GM12892 (cell line): ENCODE data around the gene ATP1A1.

Experiments
- DNase-seq: peaks from one replicate; pipeline ENCODE4 v3.0.0; 2011; ENCODE audit not compliant: insufficient read length
- FAIRE-seq: peaks from 2 replicates; lab custom pipeline; 2011; peaks lifted over from hg19 to GRCh38; lab: Jason Lieb, UNC
- POLR2A ChIP-seq: IDR thresholded peaks from 2 replicates; pipeline ENCODE4 v1.6.1; 2011; ENCODE audit warnings: low read depth, low read length, control low read depth
- POLR2AphosphoS5 ChIP-seq: IDR thresholded peaks from 2 replicates; pipeline ENCODE4 v1.6.1; 2011; ENCODE audit warnings: low read depth, low read length, control low read depth
- TAF1 ChIP-seq: IDR thresholded peaks from 2 replicates; pipeline ENCODE4 v1.6.1; 2011; ENCODE audit warnings: low read depth, mild to moderate bottlenecking, control low read depth, low read length, borderline replicate concordance

The ATP1A1 gene

DNA sequence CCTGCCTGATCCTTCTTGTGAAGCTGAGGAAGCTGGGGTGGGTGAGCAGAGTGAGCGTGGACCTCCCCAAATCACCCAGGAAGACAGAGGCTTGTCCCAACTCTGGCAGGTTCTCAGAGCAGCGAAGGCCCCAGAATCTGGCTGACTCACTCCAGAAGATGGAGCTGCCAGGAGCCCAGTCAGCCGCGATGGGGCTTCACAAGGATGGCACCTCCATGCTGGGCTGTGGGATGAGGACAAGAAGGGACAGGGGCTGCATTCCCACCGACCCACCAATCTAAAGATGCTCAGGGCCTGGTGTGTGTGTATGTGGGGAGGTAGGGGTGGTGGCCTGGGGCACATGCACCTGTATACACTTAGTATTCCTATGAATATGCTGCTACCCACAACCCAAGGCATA is 52.9 kb downstream of the ATP1A1 start:
- no peak for FAIRE-seq
- no peak for TF ChIP-seq TAF1
- TF ChIP-seq POLR2AphosphoS5, result no peak
- TF ChIP-seq POLR2A, result no peak
- no peak for DNase-seq

DNA sequence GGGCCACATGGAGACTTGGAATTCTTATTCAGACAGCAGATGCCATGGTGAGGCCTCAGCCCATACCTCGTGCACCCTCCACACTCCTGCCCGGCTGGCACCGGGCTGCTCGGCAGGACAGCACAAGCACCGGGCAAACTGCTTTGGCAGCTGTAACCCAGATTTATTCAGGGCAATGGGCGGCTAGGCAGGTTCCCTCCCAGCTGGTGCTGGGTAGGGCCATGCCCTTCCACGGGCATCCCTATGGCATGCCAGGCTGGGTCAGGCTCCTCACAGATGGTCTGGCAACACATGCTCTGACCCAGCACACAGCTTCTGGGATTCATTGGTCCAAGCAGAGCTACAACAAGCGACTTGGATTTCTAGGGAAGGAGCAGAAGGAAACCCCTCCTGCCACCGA is 53.4 kb downstream of the ATP1A1 start:
- TF ChIP-seq POLR2A (no peak), TAF1 (no peak), POLR2AphosphoS5 (no peak)
- DNase-seq (no peak), FAIRE-seq (no peak)

DNA sequence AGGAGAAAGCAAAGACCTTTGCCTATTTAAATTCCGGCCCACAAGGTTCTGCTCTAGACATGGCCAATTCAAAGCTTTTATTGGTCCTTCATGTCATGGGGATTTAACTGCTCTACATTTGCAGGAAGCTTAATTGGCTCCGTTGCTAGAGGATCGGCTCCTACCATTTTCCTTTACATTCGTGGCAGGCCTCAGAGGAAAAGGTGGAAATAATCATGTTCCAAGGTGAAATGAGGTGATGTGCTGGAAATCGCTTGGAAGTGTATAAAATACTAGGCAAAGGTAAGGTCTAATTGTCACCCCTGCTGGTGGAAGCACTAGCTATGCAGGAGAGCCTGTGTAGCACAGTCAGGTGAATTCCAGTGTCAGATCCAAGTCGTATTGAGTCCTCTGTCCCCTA is 55.5 kb downstream of the ATP1A1 start:
- no peak for TF ChIP-seq POLR2AphosphoS5
- TF ChIP-seq TAF1, result no peak
- no peak for TF ChIP-seq POLR2A
- FAIRE-seq (no peak), DNase-seq (no peak)

DNA sequence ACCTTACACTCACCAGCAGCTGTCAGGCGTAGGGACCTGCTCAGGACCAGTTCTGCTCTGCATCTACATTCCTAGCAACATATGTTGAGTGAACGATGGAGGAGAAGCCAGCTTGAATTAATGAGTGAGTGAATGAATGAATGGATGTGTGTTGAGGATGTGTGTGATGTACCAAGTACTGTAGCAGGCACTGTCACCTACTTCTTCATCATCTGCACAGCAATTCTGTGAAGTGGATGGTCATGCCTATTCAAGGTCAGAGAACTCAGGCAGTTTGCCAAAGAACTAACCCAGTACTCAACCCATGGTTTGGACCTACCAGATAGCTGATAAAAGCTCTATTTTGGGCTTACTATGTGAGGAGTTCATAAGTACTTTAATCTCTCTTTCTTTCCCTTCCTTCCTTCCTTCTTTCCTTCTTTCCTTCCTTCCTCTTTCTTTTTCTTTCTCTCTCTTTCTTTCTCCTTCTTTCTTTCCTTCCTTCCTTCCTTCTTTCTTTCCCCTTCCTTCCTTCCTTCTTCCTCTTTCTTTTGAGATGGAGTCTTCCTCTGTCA is 56.9 kb downstream of the ATP1A1 start:
- DNase-seq, result no peak
- no peak for FAIRE-seq
- no peak for TF ChIP-seq POLR2AphosphoS5
- no peak for TF ChIP-seq POLR2A
- no peak for TF ChIP-seq TAF1

DNA sequence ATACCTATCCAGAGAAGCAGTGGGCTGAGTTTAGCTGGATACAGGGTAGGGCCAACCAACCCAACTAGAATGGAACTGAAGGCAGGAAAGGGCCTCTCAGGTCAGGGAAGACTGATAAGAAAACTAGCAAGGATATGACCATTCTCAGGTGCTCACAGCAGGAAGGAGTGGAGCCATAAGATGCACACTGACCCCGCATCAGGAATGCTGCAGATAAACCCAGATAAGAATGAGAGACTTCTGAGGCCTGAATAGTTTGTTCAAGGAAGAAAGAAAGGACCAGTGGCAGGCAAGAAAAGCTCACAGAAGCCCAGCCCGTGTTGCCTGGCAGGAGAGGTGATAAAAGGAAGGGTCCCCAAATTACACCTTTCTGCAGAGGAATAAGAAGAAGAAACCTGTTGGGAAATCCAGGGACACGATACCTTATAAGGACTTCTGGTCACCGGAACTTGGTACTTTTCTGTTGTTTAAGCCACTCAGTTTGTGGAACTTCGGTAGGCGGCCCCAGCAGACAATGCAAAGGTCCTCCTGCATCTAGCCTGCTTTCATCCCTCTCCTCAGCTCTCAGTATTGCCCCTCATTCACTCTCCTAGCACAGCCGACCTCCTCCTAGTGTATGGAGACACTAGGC is 58.9 kb downstream of the ATP1A1 start:
- TF ChIP-seq TAF1, result no peak
- DNase-seq, result no peak
- FAIRE-seq, result no peak

DNA sequence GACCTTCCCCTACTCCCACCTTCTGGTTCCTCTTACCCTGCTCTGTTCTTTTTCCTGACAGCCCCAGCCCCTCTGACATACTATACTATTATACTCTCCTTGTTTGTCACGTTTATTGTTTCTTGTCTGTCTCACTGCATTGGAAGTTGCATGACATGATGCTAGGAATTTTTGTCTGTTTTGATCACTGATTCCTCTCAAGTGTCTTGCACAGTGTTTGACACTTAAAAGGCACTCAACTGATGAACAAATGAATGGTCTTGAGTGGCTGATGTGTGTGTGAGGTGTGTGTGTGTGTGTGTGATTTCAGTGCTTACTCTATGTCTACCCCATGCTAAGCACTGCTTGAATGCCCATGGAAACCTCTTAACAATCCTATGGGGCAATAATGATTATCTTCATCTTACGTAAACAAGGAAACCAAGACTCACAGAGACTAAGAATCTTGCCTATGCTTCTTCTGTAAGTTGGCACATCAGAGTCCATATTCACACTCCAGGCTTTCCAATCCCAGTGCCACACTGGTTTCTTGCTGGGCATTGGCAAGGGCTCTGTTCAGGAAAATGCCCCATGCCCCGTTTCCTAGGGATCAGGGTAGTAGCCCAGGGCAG is 59.7 kb downstream of the ATP1A1 start:
- DNase-seq (no peak), FAIRE-seq (no peak)
- TF ChIP-seq TAF1 (no peak), POLR2A (no peak), POLR2AphosphoS5 (no peak)

DNA sequence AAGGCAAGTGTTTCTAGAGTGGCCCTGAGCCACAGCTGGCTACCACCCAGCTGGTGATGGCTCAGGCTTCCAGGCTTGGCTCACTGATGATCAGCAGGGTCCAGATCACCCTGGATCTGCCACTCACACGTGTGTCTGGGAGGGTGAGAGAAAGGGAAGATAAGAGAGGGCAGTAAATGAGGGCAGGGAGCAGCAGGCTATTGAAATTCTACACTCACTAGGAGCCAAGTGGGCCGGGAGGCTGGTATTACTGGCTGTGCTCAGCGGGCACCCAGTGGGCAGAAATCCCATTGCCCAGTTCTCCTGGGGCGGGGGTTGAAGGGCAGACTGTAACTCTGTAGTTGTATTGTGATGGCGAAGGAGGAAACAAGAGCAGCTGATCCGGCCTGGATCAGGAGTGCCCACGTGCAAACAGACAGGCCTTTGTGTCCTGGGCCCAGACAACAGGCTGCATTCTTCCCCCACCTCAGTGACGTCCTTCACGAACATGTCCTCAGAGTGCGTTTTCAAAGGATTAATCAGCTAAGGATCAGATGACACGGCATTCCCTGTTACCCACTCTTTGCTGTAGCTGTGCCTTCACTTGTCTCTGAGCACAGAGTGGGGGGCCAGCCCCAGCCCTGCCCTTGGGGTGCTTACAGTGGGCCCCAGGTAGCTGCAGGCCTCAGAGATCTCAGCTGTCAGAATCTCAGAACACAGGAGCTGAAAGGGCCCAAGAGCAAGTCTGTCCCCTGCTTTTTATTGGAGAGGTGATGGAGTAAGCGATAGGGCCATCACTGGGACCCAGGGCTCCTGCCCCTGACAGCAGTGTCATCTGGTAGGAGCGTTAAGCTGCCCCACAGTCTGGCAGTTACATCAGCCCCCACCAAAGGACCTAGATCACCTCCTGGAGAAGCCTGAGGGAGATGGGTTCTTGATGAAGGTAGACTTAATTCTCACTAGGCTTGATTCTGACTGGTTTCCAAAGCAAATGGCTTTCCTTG is 60.5 kb downstream of the ATP1A1 start:
- TF ChIP-seq POLR2AphosphoS5 (no peak), POLR2A (no peak), TAF1 (no peak)
- DNase-seq (no peak), FAIRE-seq (no peak)

DNA sequence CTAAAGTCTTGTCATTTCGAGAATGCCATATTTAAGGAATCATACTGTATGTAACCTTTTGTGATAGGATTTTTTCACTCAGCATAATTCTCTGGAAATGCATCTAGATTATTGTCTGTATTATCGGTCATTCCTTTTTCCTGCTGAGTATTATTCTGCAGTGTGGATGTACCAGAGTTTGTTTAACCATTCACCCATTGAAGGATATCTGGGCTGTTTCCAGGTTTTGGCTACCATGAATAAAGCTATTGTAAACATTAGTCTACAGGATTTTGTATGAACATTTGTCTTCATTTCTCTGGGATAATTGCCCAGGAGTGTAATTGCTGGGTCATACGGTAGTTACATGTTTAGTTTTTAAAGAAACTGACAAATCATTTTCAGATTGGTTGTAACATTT is 61.8 kb downstream of the ATP1A1 start:
- FAIRE-seq, result no peak

DNA sequence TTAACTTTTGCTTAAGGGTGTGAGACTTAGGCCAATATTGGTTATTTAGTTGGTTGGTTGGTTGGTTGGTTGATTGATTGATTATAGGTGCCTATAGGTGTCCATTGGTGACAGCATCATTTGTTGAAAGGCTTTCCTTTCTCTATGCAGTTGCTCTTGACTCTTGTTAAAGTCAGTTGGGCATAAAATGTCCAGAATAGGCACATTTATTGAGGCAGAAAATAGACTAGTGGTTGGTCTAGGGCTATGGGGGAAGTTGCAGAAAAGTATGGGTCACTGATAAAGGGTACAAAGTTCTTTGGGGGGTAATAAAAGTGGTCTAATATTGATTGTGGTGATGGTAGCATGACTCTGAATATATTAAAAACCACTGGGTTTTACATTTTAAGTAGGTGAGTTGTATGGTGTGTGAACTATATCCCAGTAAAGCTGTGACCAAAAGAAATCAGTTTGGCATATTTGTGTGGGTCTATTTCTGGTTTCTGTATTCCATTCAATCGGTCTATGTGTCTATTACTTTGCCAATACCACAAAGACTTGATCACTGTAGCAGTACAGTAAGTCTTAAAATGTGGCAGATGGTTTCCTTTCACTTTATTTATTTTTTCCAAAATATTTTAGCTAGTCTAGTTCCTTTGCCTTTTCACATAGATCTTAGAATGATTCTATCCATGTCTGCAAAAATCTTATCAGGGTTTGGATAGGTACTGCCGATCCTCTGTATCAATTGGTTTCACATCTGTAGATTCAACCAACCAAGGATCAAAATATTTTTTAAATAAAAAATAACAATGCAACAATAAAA is 63.0 kb downstream of the ATP1A1 start:
- DNase-seq, result no peak
- FAIRE-seq, result no peak
- TF ChIP-seq TAF1, result no peak
- TF ChIP-seq POLR2AphosphoS5, result no peak
- no peak for TF ChIP-seq POLR2A

More for the DNA sequence above, 61.8 kb downstream of the ATP1A1 start:
- DNase-seq, result no peak
- TF ChIP-seq TAF1 (no peak), POLR2AphosphoS5 (no peak), POLR2A (no peak)

DNA sequence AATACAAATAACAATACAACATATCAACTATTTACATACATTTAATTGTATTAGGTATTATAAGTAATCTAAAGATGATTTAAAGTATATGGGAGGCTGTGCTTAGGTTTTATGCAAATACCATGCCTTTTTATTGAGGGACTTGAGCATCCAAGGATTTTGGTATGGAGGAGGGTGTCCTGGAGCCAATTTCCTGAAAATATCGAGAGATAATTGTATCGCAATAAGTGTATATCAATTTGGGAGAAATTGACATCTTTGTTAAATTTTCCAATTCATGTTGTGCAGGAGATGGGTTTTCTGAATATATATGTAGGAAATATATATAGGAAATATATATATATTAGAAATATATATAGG is 63.5 kb downstream of the ATP1A1 start:
- TF ChIP-seq TAF1 (no peak), POLR2A (no peak), POLR2AphosphoS5 (no peak)
- FAIRE-seq (no peak), DNase-seq (no peak)
